NAMALWA (cell line): ENCODE measurements around the gene PLD4.

Experiments used
- DNase-seq: peaks from one replicate; pipeline ENCODE4 v3.0.0-alpha.2; 2015; ENCODE audit warnings: low spot score

Gene PLD4

GRCh38 chr14:104975481-104976197 is 51.0 kb downstream of the PLD4 start:
- peak; percentile 65 for DNase-seq

GRCh38 chr14:104976198-104977007 is 51.7 kb downstream of the PLD4 start:
- peak; percentile 84 for DNase-seq

GRCh38 chr14:104977008-104977680 is 52.5 kb downstream of the PLD4 start:
- no peak for DNase-seq

- no peak for DNase-seq
These were observed 53.3 kb downstream of the PLD4 start, which contains the start of gene AHNAK2 for GRCh38 chr14:104977681-104978653. AHNAK2 (minus strand) TSS chr14:104978374; CDS start chr14:104978237, 137 bp downstream.

- no peak for DNase-seq
These were observed 54.3 kb downstream of the PLD4 start for GRCh38 chr14:104978746-104979691.

- no peak for DNase-seq
These were observed 55.3 kb downstream of the PLD4 start for GRCh38 chr14:104979758-104980610.

- DNase-seq, result no peak
These were observed 56.2 kb downstream of the PLD4 start for GRCh38 chr14:104980611-104981531.

- DNase-seq, result no peak
These were observed 57.2 kb downstream of the PLD4 start for GRCh38 chr14:104981699-104982541.

- no peak for DNase-seq
These were observed 58.0 kb downstream of the PLD4 start for GRCh38 chr14:104982548-104983230.
